Hematopoietic multipotent progenitor cell (in vitro differentiated cells): ENCODE data around the gene MYO7B. TPM values are rescaled to one million over a fixed set of nuclear protein-coding genes. Genes with fewer than 3 reads are reported as not detected.
A peak's percentile ranks its signal among the peaks of the same experiment; 100 is the strongest.

Experiments
- DNase-seq, 3 donors: peaks; one replicate each; pipeline ENCODE4 v3.0.0-alpha.2; 2011 to 2015; ENCODE audit warnings: low read depth in 2 of 3, low spot score in 2 of 3
- total RNA-seq: library from RNA; depleted of rRNA; stranded (reverse); fragments of >200 nt; gene quantifications from one replicate; pipeline ENCODE4 v1.2.3, GENCODE V29; 2012

Gene MYO7B
- total RNA-seq, 1 donor = 1.9 TPM

- no peak for DNase-seq
These were observed 97.4 kb downstream of the MYO7B start for GRCh38 chr2:127632592-127633489.

DNA sequence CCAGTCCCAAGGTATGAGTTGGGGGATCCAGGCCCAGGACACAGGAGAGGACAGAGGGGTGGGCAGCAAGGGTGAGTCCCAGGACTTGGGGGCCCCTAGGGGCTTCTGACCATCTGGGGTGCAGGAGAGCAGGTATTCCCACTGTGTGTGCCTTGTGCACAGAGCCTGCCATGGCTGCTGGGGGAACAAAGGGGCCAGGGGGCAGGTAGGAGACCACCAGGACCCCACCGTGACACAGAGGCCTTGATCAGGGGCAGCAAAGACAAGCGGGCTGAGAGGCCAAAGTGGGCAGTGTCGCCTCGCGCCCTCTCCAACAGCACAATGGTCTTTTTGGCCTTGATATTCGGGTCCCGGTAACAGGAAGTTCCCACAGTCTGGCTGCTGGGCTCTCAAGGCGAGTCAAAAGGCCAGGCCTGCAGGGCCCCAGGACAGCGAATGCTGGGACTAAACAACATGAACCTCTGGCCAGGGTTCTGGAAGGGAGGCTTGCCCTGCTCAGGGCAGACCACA lies 98.1 kb downstream of the MYO7B start:
- no peak for DNase-seq

- DNase-seq = no peak
These were observed 98.7 kb downstream of the MYO7B start for GRCh38 chr2:127634066-127634617.

GRCh38 chr2:127634626-127635379 lies 99.3 kb downstream of the MYO7B start:
- no peak for DNase-seq

DNA sequence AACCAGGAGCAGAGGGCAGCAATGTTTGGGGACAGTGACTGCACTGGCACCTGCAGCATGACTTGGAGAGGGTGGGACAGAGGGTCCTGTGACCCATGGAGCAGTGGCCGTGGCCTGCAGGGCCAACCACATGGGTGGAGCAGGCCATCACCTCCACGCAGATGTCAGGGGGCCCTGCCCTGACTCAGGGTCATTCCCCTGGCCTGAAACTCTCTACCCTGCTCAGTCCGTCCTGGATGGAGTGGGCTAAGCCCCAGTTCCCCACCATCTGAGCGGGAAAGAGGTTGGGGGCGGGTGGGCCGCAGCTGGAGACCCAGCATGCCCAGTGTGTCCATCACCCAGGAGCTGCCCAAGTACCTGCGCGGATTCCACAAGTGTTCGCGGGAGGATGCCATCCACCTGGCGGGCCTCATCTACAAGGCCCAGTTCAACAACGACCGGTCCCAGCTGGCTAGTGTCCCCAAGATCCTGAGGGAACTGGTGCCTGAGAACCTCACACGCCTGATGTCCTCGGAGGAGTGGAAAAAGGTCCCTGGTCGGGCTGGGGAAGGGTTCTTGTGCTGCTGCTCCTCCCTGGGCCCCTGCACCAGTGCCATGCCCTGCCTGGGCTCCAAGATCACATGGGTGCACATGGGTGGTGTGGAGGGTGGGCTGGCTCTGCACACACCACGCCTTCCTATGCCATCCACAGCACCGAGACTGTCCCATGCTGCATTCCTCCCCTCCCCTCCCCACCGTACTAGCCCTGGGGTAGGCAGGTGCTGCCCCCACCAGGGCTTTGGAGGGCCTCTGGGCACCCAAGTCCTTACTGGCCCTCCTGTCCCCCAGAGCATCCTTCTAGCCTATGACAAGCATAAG lies 100.1 kb downstream of the MYO7B start:
- no peak for DNase-seq

GRCh38 chr2:127636248-127637235 lies 101.1 kb downstream of the MYO7B start:
- no peak for DNase-seq

DNA sequence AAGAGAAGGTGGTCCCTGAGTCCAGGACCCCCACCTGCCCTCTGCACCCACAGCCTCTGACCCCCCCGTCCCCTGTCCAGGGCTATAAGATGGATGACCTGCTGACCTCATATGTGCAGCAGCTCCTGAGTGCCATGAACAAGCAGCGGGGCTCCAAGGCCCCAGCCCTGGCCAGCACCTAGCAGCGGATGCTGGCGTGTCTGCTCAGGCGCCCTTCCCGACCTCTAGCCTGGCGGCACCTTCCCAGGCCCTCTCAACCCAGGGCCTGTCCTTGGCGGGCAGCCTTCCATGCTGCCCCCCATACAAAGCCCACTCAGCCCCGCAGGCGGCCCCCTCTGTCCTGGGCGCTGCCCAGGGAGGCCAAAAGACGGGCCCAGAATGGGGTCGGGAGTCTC lies 101.8 kb downstream of the MYO7B start:
- DNase-seq = no peak

GRCh38 chr2:127637725-127638252 lies 102.3 kb downstream of the MYO7B start:
- peak in 1 of 3 donors; percentile 36 for DNase-seq

DNA sequence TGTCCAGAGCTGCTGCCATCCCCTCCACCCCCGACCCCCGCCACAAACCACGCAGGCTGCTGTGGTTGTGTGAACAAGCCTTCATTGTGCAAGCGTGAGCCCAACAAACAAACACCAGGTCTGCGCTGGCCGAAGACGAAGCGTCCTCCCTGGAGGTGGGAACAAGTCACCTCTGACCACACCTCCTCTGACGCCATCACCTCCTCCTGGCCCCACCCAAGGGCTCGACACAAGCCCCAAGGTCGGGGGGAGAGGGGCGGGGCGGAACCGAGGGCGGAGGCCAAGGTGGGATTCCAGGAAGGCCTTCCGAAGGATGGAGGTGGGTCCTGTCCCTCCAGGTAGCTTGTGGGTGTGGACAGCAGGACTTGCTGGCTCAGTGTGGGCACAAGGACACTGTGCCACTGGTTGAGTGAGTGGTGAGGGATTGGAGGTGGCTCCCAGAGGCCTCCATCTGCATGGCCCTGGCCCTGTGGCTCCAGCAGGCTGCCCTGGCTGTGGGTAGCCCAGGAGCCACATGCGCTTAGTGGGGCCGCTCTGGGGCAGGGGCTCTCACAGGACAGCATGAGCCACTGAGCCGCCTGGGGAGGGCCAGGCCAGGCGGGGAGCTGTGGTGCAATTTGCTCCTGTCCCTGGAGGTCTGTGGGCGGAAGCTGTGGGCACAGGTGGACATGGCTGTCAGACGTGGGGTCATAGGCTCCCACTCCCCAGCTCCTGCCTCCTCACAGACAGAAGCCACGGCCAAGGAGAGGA lies 103.1 kb downstream of the MYO7B start:
- DNase-seq = no peak

- no peak for DNase-seq
These were observed 103.6 kb downstream of the MYO7B start for GRCh38 chr2:127639111-127639474.

- DNase-seq = no peak
These were observed 104.9 kb downstream of the MYO7B start for GRCh38 chr2:127640082-127641072.

DNA sequence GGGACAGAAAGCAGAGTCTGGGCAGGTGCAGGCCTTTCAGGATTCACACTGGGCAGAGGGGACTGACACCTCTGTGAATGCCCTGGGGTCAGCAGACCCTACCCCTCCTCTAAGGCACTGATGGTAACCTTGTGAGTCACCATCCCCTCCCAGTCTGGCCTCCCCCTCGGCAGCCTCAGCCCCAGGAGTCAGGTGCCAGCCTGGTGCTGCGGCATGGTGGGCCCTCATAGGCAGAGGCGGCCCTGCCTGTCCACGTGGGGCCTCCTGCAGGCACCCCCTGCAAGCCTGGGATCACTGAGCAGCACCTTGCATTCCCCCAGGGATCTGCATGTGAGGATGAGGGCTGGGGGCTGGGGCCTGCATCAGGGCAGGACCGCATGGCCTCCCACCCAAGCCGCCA lies 105.7 kb downstream of the MYO7B start:
- DNase-seq = no peak

- DNase-seq = peak in 2 of 3 donors; percentile 28 to 59
These were observed 106.5 kb downstream of the MYO7B start for GRCh38 chr2:127641846-127642507.

- DNase-seq = no peak
These were observed 107.4 kb downstream of the MYO7B start for GRCh38 chr2:127642706-127643438.

DNA sequence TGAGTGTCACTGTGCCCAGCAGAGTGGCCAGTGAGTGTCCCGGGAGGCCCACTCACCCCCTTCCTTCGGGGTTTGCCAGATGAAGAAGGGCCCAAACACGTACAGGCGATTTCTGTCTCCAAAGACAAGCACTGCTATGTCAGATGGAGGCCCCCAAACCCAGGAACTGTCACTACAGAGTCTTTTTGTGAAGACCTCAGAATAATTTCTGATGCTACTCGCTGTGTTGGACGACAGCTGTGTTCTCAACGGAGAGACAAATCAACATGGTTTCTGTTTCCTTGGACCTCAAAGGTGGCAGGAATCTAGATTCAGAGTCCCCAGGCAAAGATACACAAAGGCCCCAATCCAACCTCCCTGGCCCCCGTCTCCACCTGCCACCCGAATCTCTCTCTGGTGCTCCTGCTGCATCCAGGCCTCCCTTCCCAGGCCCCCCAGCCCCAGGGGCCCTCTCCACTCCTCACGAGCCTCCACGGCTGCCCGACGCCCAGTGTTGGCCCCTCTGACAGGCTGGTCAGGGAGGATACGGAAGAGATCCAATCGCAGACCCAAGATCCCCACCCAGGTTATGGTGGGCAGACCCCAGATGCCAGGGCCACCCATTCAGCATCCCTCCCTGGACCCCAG lies 108.1 kb downstream of the MYO7B start:
- DNase-seq = no peak
